Osteocyte (in vitro differentiated cells): ENCODE measurements around the gene ATP9A. TPM values are rescaled to one million over a fixed set of nuclear protein-coding genes. Genes with fewer than 3 reads are reported as not detected.

ENCODE experiments used
- DNase-seq: peaks from one replicate; pipeline ENCODE4 v3.0.0; 2021; ENCODE audit warnings: mixed read lengths; ENCODE audit not compliant: unreplicated experiment; ENCODE audit errors: extremely low spot score
- H3K27ac Mint-ChIP-seq: one replicate; pipeline ENCODE4 v1.8.0; 2021; ENCODE audit warnings: mild to moderate bottlenecking, mixed read lengths; ENCODE audit not compliant: unreplicated experiment
- H3K27me3 Mint-ChIP-seq: one replicate; pipeline ENCODE4 v1.8.0; 2021; ENCODE audit warnings: mixed read lengths; ENCODE audit not compliant: unreplicated experiment
- H3K36me3 Mint-ChIP-seq: one replicate; pipeline ENCODE4 v1.8.0; 2021; ENCODE audit warnings: mixed read lengths; ENCODE audit not compliant: unreplicated experiment
- H3K4me1 Mint-ChIP-seq: one replicate; pipeline ENCODE4 v1.8.0; 2021; ENCODE audit warnings: mixed read lengths; ENCODE audit not compliant: unreplicated experiment
- H3K4me3 Mint-ChIP-seq: one replicate; pipeline ENCODE4 v1.8.0; 2021; ENCODE audit warnings: mild to moderate bottlenecking, moderate library complexity, mixed read lengths; ENCODE audit not compliant: unreplicated experiment
- H3K9me3 Mint-ChIP-seq: one replicate; pipeline ENCODE4 v1.8.0; 2021; ENCODE audit warnings: mixed read lengths; ENCODE audit not compliant: unreplicated experiment
- CTCF ChIP-seq: fragments of 200-600 bp; sonication (generic); IDR thresholded peaks from 2 replicates; pipeline ENCODE4 v1.5.0; 2021; ENCODE audit warnings: antibody characterized with exemption, mild to moderate bottlenecking, moderate library complexity
- total RNA-seq: library from RNA; stranded (reverse); gene quantifications from 2 replicates; pipeline ENCODE4 v1.2.1, GENCODE V29; 2021

Gene ATP9A
- total RNA-seq, 1 donor from 2014 or later: 58.4 TPM

DNA sequence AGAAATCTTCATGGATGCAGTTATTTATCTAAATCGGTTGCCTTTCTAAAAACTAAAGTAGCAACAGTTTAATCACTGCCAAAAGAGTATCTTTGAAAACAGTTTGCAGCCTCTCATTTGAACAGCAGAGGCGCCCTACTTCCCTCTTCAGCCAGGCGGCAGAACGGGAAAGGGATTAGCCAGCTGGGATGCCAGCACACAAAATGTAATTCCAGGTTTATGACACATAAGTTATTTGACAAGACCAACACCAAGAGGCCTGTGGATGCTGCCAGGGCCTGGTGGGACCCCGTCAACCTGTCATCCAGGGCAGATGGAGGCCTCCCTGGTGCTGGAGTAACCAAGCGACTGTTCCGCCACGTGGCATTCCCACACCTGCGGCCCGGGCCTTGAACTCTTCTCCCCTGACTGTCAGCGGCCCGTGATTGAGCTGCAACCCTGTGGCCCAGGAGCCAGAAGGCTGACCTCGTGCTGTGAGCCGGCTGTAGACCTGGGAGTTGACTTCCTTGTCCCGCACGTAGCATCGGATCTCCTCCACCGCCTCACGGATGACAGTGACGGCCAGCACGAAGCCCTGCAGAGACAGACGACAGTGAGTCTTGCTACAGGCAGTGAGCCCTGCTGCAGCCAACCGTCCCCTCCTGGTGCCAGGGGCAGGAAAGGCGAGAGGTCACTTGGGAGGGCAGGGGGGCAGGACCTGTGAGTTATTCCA, 55.5 kb downstream of the ATP9A start:
- peaks cover 25% of the 10 kb centered on the region for H3K4me1 Mint-ChIP-seq
- no peaks in the 10 kb centered on the region for H3K27me3 Mint-ChIP-seq
- TF ChIP-seq CTCF: peak; percentile 73
- H3K36me3 Mint-ChIP-seq: peaks cover 27% of the 10 kb centered on the region
- H3K9me3 Mint-ChIP-seq: no peaks in the 10 kb centered on the region
- no peak for DNase-seq
- no peak overlapping the region for H3K27ac Mint-ChIP-seq
- no peak overlapping the region for H3K4me3 Mint-ChIP-seq

- Mint-ChIP-seq H3K9me3 (no peaks in the 10 kb centered on the region), H3K4me3 (no peak overlapping the region), H3K27me3 (no peaks in the 10 kb centered on the region), H3K4me1 (peaks cover 25% of the 10 kb centered on the region), H3K36me3 (peaks cover 30% of the 10 kb centered on the region), H3K27ac (no peak overlapping the region)
- DNase-seq: no peak
- no peak for TF ChIP-seq CTCF
Observed at GRCh38 chr20:51711426-51711825, 56.8 kb downstream of the ATP9A start.

GRCh38 chr20:51710361-51710894, 57.8 kb downstream of the ATP9A start:
- peaks cover 21% of the 10 kb centered on the region for H3K4me1 Mint-ChIP-seq
- no peaks in the 10 kb centered on the region for H3K9me3 Mint-ChIP-seq
- H3K27me3 Mint-ChIP-seq: no peaks in the 10 kb centered on the region
- peak overlapping the region; percentile 66 for H3K27ac Mint-ChIP-seq
- H3K4me3 Mint-ChIP-seq: peak overlapping the region; percentile 19
- no peak for DNase-seq
- peak; percentile 8 for TF ChIP-seq CTCF
- H3K36me3 Mint-ChIP-seq: peaks cover 28% of the 10 kb centered on the region

DNA sequence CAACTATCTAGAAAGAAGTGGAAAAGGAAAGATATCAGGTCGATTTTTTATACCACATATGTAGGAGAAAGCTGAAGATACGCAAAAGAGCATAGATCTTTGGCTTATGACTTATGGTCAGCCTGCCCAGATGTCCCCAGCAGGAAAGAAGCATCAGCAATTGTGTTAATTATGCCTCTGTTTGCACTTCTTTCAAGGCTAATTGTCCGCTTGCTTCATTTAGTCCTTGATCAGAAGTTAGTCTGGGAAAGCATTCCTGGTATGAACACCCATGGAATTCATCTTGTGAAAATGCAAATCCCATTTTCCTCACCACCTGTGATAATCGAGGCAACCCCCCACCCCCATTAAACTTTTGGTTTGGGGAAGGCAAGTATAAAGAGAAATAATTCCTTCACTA, 62.8 kb downstream of the ATP9A start:
- Mint-ChIP-seq H3K4me1 (peaks cover 19% of the 10 kb centered on the region), H3K9me3 (no peaks in the 10 kb centered on the region), H3K27ac (no peak overlapping the region), H3K4me3 (no peak overlapping the region), H3K36me3 (peaks cover 21% of the 10 kb centered on the region), H3K27me3 (no peaks in the 10 kb centered on the region)
- TF ChIP-seq CTCF: no peak
- no peak for DNase-seq

DNA sequence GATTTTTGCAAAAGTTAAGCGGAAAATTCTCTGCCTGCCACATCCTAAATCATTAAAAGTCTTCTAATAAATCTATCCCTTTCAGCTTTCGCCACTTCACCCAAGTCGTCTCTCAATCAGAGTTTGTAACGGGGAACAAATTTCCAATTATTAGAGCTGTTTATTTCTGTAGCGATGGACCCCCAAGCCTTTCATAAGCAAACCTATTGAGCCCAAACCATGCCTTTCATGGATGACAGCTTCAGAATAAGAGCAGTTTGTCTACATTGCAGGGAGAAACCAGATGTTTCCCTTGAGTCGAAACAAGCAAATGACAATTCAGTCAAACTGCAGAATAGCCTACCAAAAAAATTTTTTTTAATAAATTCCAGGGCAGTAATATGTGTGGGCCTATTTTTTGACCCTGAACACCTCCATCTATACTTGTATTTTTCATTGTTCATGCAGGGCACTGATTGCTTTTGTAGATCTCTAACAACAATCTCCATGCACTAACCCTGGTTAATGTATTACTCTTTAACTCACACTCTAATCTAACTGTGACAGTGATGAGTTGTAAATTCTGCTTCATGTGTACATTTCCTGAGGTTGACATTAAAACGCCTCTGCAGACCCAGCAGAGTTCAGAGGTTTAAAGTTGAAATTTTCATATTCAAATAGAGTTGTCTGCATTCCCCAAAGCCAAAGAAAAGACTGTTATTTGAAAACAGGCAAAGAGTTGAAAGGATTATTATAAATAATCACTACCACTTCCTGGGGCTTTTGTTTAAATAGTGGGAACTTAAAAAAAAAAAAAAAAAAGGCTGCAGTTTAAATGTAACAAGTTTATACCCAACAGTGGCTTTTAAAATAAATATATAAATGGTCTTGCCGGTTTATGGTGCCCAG, 64.5 kb downstream of the ATP9A start:
- TF ChIP-seq CTCF: no peak
- no peaks in the 10 kb centered on the region for H3K9me3 Mint-ChIP-seq
- DNase-seq: no peak
- peaks cover 11% of the 10 kb centered on the region for H3K36me3 Mint-ChIP-seq
- no peak overlapping the region for H3K4me3 Mint-ChIP-seq
- peaks cover 16% of the 10 kb centered on the region for H3K4me1 Mint-ChIP-seq
- no peaks in the 10 kb centered on the region for H3K27me3 Mint-ChIP-seq
- H3K27ac Mint-ChIP-seq: no peak overlapping the region
